ENCODE measurements around the gene ABCC6.
"Not testable (repeated sequence)": the region's sequence is repeated elsewhere in the genome, so short reads cannot be mapped to it uniquely, and the experiment has no call there.

The ABCC6 gene

GRCh38 chr16:16222850-16223661 is at the start of gene ABCC6:
TSS of gene ABCC6 (minus strand) at chr16:16223494. CDS start at chr16:16223434, 60 bp downstream.
- DNase-seq, result not testable (repeated sequence)

GRCh38 chr16:16272573-16273221 is 49.4 kb upstream of the ABCC6 start:
- DNase-seq, result not testable (repeated sequence)

- not testable (repeated sequence) for DNase-seq
Observed at GRCh38 chr16:16271658-16272057, 48.4 kb upstream of the ABCC6 start.

GRCh38 chr16:16268185-16268808 is 45.0 kb upstream of the ABCC6 start:
- not testable (repeated sequence) for DNase-seq

- DNase-seq, result not testable (repeated sequence)
Observed at GRCh38 chr16:16267708-16268107, 44.4 kb upstream of the ABCC6 start.

- DNase-seq, result not testable (repeated sequence)
Observed at GRCh38 chr16:16265044-16265443, 41.8 kb upstream of the ABCC6 start.

GRCh38 chr16:16263947-16264346 is 40.7 kb upstream of the ABCC6 start:
- not testable (repeated sequence) for DNase-seq

GRCh38 chr16:16262954-16263555 is 39.8 kb upstream of the ABCC6 start:
- not testable (repeated sequence) for DNase-seq

GRCh38 chr16:16259971-16260370 is 36.7 kb upstream of the ABCC6 start:
- DNase-seq, result not testable (repeated sequence)

GRCh38 chr16:16258822-16259221 is 35.5 kb upstream of the ABCC6 start:
- not testable (repeated sequence) for DNase-seq

GRCh38 chr16:16257301-16257923 is 34.1 kb upstream of the ABCC6 start:
- not testable (repeated sequence) for DNase-seq

- not testable (repeated sequence) for DNase-seq
Observed at GRCh38 chr16:16252377-16252776, 29.1 kb upstream of the ABCC6 start.

GRCh38 chr16:16249621-16250330 is 26.5 kb upstream of the ABCC6 start:
- DNase-seq, result not testable (repeated sequence)

- DNase-seq, result not testable (repeated sequence)
Observed at GRCh38 chr16:16247439-16247838, 24.1 kb upstream of the ABCC6 start.

GRCh38 chr16:16246578-16247262 is 23.4 kb upstream of the ABCC6 start:
- not testable (repeated sequence) for DNase-seq

GRCh38 chr16:16243886-16244285 is 20.6 kb upstream of the ABCC6 start:
- DNase-seq, result not testable (repeated sequence)

GRCh38 chr16:16240667-16241066 is 17.4 kb upstream of the ABCC6 start:
- DNase-seq, result not testable (repeated sequence)

- not testable (repeated sequence) for DNase-seq
Observed at GRCh38 chr16:16237738-16238137, 14.4 kb upstream of the ABCC6 start.

- not testable (repeated sequence) for DNase-seq
Observed at GRCh38 chr16:16237071-16237470, 13.8 kb upstream of the ABCC6 start.

GRCh38 chr16:16232692-16233061 is 9.4 kb upstream of the ABCC6 start:
- not testable (repeated sequence) for DNase-seq

- not testable (repeated sequence) for DNase-seq
Observed at GRCh38 chr16:16223662-16224241, 458 bp upstream of the ABCC6 start.
